Stomach (tissue), 9 donors: ENCODE data around the gene TMEM229B. TPM values are rescaled to one million over a fixed set of nuclear protein-coding genes. Genes with fewer than 3 reads are reported as not detected.

Source experiments
- DNase-seq, 2 donors: peaks; one replicate each; pipeline versions ENCODE4 v3.0.0 to v3.0.0-alpha.2; 2013 to 2019
- H3K27ac ChIP-seq, 5 donors: fragments of 200-600 bp in 4 of 5; sonication (generic) in 4 of 5; one replicate each; pipeline ENCODE4 v1.5.1; 2013 to 2019; ENCODE audit warnings: mild to moderate bottlenecking in 1 of 5, moderate library complexity in 1 of 5
- H3K27me3 ChIP-seq, 3 donors: fragments of 200-600 bp; sonication (generic); one replicate each; pipeline ENCODE4 v1.5.1; 2017 to 2019; ENCODE audit warnings: mixed run types in 1 of 3
- H3K36me3 ChIP-seq, 4 donors: fragments of 200-600 bp; sonication (generic); 1 replicate in 3 of 4; 2 replicates in 1 of 4; pipeline ENCODE4 v1.5.1; 2016 to 2019
- H3K4me1 ChIP-seq, 4 donors: fragments of 200-600 bp; sonication (generic); one replicate each; pipeline ENCODE4 v1.5.1; 2016 to 2019
- H3K4me3 ChIP-seq, 4 donors: fragments of 200-600 bp; sonication (generic) in 3 of 4; one replicate each; pipeline ENCODE4 v1.5.1; 2016 to 2019; ENCODE audit warnings: mild to moderate bottlenecking in 1 of 4
- H3K9me3 ChIP-seq, 4 donors: fragments of 200-600 bp; sonication (generic); one replicate each; pipeline ENCODE4 v1.5.1; 2016 to 2019
- EP300 ChIP-seq: sonication (generic); formaldehyde crosslinking; IDR thresholded peaks from one replicate; pipeline ENCODE4 v1.6.1; 2017; ENCODE audit warnings: antibody characterized with exemption
- POLR2A ChIP-seq, 4 donors: fragments of 450-650 bp; IDR thresholded peaks; one replicate each; pipeline ENCODE4 v1.6.1; 2016; ENCODE audit warnings: antibody characterized with exemption in 4 of 4, control low read depth in 2 of 4, mild to moderate bottlenecking in 1 of 4, moderate library complexity in 1 of 4
- POLR2AphosphoS5 ChIP-seq, 3 donors: sonication (generic); formaldehyde crosslinking; IDR thresholded peaks; one replicate each; pipeline ENCODE4 v1.6.1; 2016; ENCODE audit warnings: antibody characterized with exemption in 3 of 3
- WGBS, 5 donors: extraction: QIAGEN DNeasy Blood & Tissue Kit in 3 of 5; methylation state at CpG; one replicate each; pipeline versions ENCODE4 v1.1.5 to v1.1.7; 2013 to 2018; 5-methylcytosine and 5-hydroxymethylcytosine counted together
- intact Hi-C: fragments of 100-400 bp; cut with DNase I; formaldehyde crosslinking; loops from one replicate; pipeline ENCODE4 v1.15.1; 2023; ENCODE audit warnings: low total_unique reads
- polyA plus RNA-seq, 3 donors: library from polyadenylated mRNA; stranded (reverse); fragments of 200-250 nt; gene quantifications; one replicate each; pipeline ENCODE4 v1.2.3, GENCODE V29; 2013
- total RNA-seq, 5 donors: library from RNA; depleted of rRNA; stranded (reverse); fragments of >200 nt; gene quantifications; one replicate each; pipeline versions ENCODE4 v1.1.0 to v1.2.3, GENCODE V29; 2014 to 2016
- TF ChIP-seq, protein P1 (sequence below), 7 experiments: fragments of 450-650 bp in 4 of 7; fragments of 200-600 bp in 3 of 7; sonication (generic) in 3 of 7; IDR thresholded peaks; one replicate each; pipeline ENCODE4 v1.5.1; 2016 to 2019; ENCODE audit warnings: antibody characterized with exemption in 7 of 7, control low read depth in 2 of 7, mild to moderate bottlenecking in 1 of 7
- donor health status: healthy with polysubstance abuse.
- donor health status: Bipolar disorder and iron deficiency.
- donor health status: healthy.

TMEM229B gene
- total and polyA plus RNA-seq, 8 donors, result 0.14 to 15.6 (median 1.4) TPM; not detected in 1

GRCh38 chr14:67527756-67528155 is 39.2 kb upstream of the TMEM229B start:
- 82 to 91% (median 88%) methylated on average over 5 of the region's 5 CpGs for WGBS, 5 donors
- intact Hi-C loops, result loop anchor here (10.0 kb wide), 1 partner anchor 177 kb away; the partner anchor contains the start of gene RDH12

GRCh38 chr14:67526676-67527459 is 38.3 kb upstream of the TMEM229B start:
- WGBS, 5 donors, result 77 to 82% (median 79%) methylated on average over 8 of the region's 8 CpGs
- no peaks in the 10 kb centered on the region for H3K9me3 ChIP-seq
- H3K27me3 ChIP-seq, result peaks cover 0 to 44% (median 0%) of the 10 kb centered on the region in 3 donors
- intact Hi-C loops, result loop anchor here (10.0 kb wide), 1 partner anchor 178 kb away; the partner anchor contains the start of gene RDH12
- DNase-seq, result peak; percentile 42 to 77
- H3K36me3 ChIP-seq, result no peaks in the 10 kb centered on the region
- no peak overlapping the region for H3K27ac ChIP-seq
- H3K4me1 ChIP-seq, result peaks cover 0 to 6% (median 0%) of the 10 kb centered on the region in 4 donors
- no peak overlapping the region for H3K4me3 ChIP-seq
- TF ChIP-seq, protein P1, sequence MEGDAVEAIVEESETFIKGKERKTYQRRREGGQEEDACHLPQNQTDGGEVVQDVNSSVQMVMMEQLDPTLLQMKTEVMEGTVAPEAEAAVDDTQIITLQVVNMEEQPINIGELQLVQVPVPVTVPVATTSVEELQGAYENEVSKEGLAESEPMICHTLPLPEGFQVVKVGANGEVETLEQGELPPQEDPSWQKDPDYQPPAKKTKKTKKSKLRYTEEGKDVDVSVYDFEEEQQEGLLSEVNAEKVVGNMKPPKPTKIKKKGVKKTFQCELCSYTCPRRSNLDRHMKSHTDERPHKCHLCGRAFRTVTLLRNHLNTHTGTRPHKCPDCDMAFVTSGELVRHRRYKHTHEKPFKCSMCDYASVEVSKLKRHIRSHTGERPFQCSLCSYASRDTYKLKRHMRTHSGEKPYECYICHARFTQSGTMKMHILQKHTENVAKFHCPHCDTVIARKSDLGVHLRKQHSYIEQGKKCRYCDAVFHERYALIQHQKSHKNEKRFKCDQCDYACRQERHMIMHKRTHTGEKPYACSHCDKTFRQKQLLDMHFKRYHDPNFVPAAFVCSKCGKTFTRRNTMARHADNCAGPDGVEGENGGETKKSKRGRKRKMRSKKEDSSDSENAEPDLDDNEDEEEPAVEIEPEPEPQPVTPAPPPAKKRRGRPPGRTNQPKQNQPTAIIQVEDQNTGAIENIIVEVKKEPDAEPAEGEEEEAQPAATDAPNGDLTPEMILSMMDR (IDR thresholded peaks at IDR 0.05), result peak in 5 of 7 experiments; percentile 18 to 83 (median 66)
- TF ChIP-seq POLR2AphosphoS5 (IDR thresholded peaks at IDR 0.05) (no peak), POLR2A (IDR thresholded peaks at IDR 0.05) (no peak), EP300 (no peak)

More at GRCh38 chr14:67527756-67528155, 39.2 kb upstream of the TMEM229B start:
- Histone ChIP-seq H3K4me1 (peaks cover 0 to 12% (median 6%) of the 10 kb centered on the region in 4 donors), H3K27me3 (peaks cover 0 to 35% (median 0%) of the 10 kb centered on the region in 3 donors), H3K27ac (no peak overlapping the region), H3K9me3 (no peaks in the 10 kb centered on the region), H3K36me3 (no peaks in the 10 kb centered on the region), H3K4me3 (no peak overlapping the region)
- no peak for DNase-seq
- TF ChIP-seq, protein P1 (IDR thresholded peaks at IDR 0.05), result no peak

- no peaks in the 10 kb centered on the region for H3K36me3 ChIP-seq
- WGBS, 5 donors, result 62 to 74% (median 70%) methylated on average over 6 of the region's 6 CpGs
- no peak overlapping the region for H3K4me3 ChIP-seq
- DNase-seq, result no peak
- TF ChIP-seq POLR2AphosphoS5 (IDR thresholded peaks at IDR 0.05) (no peak), EP300 (no peak), POLR2A (IDR thresholded peaks at IDR 0.05) (no peak)
- TF ChIP-seq, protein P1 (IDR thresholded peaks at IDR 0.05), result no peak
- H3K27me3 ChIP-seq, result peaks cover 0 to 44% (median 0%) of the 10 kb centered on the region in 3 donors
- H3K9me3 ChIP-seq, result no peaks in the 10 kb centered on the region
- intact Hi-C loops, result loop anchor here (10.0 kb wide), 1 partner anchor 179 kb away; the partner anchor contains the start of gene RDH12
- H3K4me1 ChIP-seq, result peaks cover 0 to 6% (median 0%) of the 10 kb centered on the region in 4 donors
- H3K27ac ChIP-seq, result no peak overlapping the region
These were observed 37.7 kb upstream of the TMEM229B start for GRCh38 chr14:67526181-67526580.

DNA sequence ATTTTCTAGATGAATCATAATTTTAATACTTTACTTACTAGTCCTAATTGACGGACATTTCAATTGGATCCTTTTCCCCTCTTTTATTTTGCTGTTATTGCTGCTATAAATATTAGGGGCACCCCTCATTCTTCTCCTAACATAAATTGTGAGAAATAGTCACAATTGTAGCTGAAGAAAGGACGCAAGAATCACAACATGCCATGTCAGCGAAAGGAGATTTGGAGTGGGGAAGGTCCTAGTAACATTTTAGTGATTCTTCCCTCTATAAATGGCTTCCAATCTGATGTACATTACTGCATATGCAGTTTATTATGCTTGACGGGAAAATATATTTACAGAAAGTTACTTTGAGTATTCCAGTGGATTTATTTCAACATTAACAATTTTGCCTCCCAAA is 36.9 kb upstream of the TMEM229B start:
- intact Hi-C loops, result loop anchor here (10.0 kb wide), 1 partner anchor 179 kb away; the partner anchor contains the start of gene RDH12
- peaks cover 0 to 6% (median 0%) of the 10 kb centered on the region in 4 donors for H3K4me1 ChIP-seq
- H3K27me3 ChIP-seq, result peaks cover 0 to 44% (median 0%) of the 10 kb centered on the region in 3 donors
- no peak overlapping the region for H3K27ac ChIP-seq
- no peak for DNase-seq
- TF ChIP-seq POLR2AphosphoS5 (IDR thresholded peaks at IDR 0.05), result no peak
- TF ChIP-seq, protein P1 (IDR thresholded peaks at IDR 0.05), result no peak
- TF ChIP-seq EP300, result no peak
- no peak for TF ChIP-seq POLR2A (IDR thresholded peaks at IDR 0.05)
- H3K9me3 ChIP-seq, result no peaks in the 10 kb centered on the region
- no peak overlapping the region for H3K4me3 ChIP-seq
- H3K36me3 ChIP-seq, result no peaks in the 10 kb centered on the region
- 61 to 92% (median 90%) methylated on average over 4 of the region's 4 CpGs for whole genome bisulfite sequencing, 5 donors
